Right lobe of liver (tissue), 4 donors: ENCODE measurements around the gene TREML1.

Experiments
- CTCF ChIP-seq, 4 donors: fragments of 200-600 bp in 3 of 4; fragments of 450-650 bp in 1 of 4; IDR thresholded peaks; one replicate each; pipeline versions ENCODE4 v1.5.1 to v1.8.0; 2016 to 2022; ENCODE audit warnings: antibody characterized with exemption in 4 of 4, mild to moderate bottlenecking in 2 of 4
- POLR2A ChIP-seq: fragments of 450-650 bp; IDR thresholded peaks from one replicate; pipeline ENCODE4 v1.6.1; 2017; ENCODE audit warnings: antibody characterized with exemption, mild to moderate bottlenecking
- donor health status: DM: no; HTN: no; CAD: no.
- donor health status: DM: no; HTN: no; CAD: no.
- donor health status: DM: no; HTN: yes; CAD: no.

- no peak for TF ChIP-seq CTCF (IDR thresholded peaks at IDR 0.05)
- no peak for TF ChIP-seq POLR2A
Measured at GRCh38 chr6:41100871-41101287, 53.3 kb downstream of the TREML1 start.
